Skeletal muscle satellite cell (primary cell): ENCODE measurements around the gene ANGPTL1.
"Not testable (repeated sequence)": the region's sequence is repeated elsewhere in the genome, so short reads cannot be mapped to it uniquely, and the experiment has no call there.

Experiments used
- H3K27me3 ChIP-seq: 2 replicates; pipeline ENCODE4 v1.7.0; 2013; ENCODE audit warnings: low read length; ENCODE audit not compliant: control insufficient read depth, insufficient read depth
- H3K36me3 ChIP-seq: 2 replicates; pipeline ENCODE4 v1.7.0; 2013; ENCODE audit warnings: mild to moderate bottlenecking, control low read depth, low read length; ENCODE audit not compliant: insufficient read depth
- H3K4me1 ChIP-seq: 2 replicates; pipeline ENCODE4 v1.7.0; 2013; ENCODE audit warnings: low read length; ENCODE audit not compliant: control insufficient read depth, insufficient read depth
- H3K4me2 ChIP-seq: 2 replicates; pipeline ENCODE4 v1.7.0; 2013; ENCODE audit warnings: mild to moderate bottlenecking, low read length
- H3K4me3 ChIP-seq: 2 replicates; pipeline ENCODE4 v1.7.0; 2013; ENCODE audit warnings: low read length
- H3K9ac ChIP-seq: 2 replicates; pipeline ENCODE4 v1.7.0; 2013; ENCODE audit warnings: mild to moderate bottlenecking, low read depth, low read length, moderate library complexity
- H3K9me3 ChIP-seq: replicated peaks from 2 replicates; pipeline ENCODE4 v1.7.0; 2013; ENCODE audit warnings: mild to moderate bottlenecking, control low read depth, low read length

The ANGPTL1 gene

DNA sequence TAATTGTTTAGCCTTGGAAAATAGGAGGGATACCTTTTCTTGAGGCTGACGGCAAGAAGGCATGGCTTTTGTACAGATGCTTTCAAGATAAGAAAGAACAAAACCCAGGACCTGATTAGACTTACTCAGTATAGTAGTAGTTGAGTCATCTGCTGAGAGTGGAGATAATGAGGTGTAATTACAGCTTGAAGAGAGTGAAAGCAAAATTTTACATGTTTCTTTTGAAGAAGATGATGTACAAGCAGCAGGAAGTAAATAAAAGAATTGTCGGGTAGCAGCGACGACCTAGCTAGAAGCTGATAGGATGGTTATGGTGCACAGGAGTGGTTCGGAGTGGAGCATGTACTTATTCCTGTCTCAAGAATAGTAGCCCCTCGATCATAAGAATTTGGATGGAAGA lies 6.6 kb downstream of the ANGPTL1 start:
- H3K4me1 ChIP-seq, result peaks cover 7% of the 10 kb centered on the region
- H3K27me3 ChIP-seq, result no peaks in the 10 kb centered on the region
- no peak overlapping the region for H3K4me2 ChIP-seq
- no peak overlapping the region for H3K4me3 ChIP-seq
- no peaks in the 10 kb centered on the region for H3K9me3 ChIP-seq
- no peak overlapping the region for H3K9ac ChIP-seq
- no peaks in the 10 kb centered on the region for H3K36me3 ChIP-seq

GRCh38 chr1:178862864-178863263 lies 8.0 kb downstream of the ANGPTL1 start:
- H3K9ac ChIP-seq, result no peak overlapping the region
- peaks cover 2% of the 10 kb centered on the region for H3K4me1 ChIP-seq
- no peaks in the 10 kb centered on the region for H3K36me3 ChIP-seq
- H3K4me3 ChIP-seq, result no peak overlapping the region
- H3K27me3 ChIP-seq, result no peaks in the 10 kb centered on the region
- H3K4me2 ChIP-seq, result no peak overlapping the region
- no peaks in the 10 kb centered on the region for H3K9me3 ChIP-seq

DNA sequence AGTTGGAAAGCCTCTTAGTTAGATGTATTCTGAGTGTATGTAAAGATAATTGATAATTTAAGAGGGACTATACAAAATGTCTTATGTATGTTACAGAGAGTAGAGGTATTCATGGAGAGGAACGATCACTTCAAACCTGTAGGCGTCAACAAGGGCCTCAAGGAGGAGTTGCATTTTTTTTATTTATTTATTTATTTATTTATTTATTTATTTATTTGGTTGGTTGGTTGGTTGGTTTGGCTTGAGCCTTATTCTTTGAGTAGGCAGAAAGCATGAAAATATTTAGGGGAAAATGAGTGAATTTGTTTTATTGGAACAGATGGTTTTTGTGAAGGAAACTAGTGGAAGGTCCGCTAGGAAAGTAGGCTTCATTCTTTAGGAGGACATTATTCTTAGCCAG lies 8.5 kb downstream of the ANGPTL1 start:
- no peak overlapping the region for H3K4me2 ChIP-seq
- H3K9ac ChIP-seq, result no peak overlapping the region
- no peak overlapping the region for H3K4me3 ChIP-seq
- no peaks in the 10 kb centered on the region for H3K27me3 ChIP-seq
- peaks cover 2% of the 10 kb centered on the region for H3K4me1 ChIP-seq
- H3K36me3 ChIP-seq, result no peaks in the 10 kb centered on the region
- H3K9me3 ChIP-seq, result no peaks in the 10 kb centered on the region

DNA sequence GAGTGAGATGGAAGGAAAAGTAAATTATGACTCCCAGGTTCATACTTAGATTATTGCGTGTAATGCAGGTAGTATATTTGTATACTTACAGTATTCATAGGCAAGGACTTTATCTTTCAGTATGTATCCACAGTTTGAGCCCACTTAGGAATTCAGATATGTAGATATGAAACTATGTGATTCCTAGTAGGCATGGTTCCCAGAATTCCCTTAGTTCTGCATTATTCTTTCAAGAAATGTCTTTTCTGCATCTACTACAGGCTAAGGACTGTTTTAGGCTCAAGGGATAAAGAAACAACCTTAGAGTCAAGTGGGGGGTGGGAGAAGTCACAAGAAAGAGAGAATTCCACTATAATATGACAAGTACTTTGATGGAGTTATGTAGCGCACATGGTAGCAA lies 13.8 kb downstream of the ANGPTL1 start:
- Histone ChIP-seq H3K27me3 (no peaks in the 10 kb centered on the region), H3K4me1 (no peaks in the 10 kb centered on the region), H3K9me3 (no peaks in the 10 kb centered on the region), H3K4me2 (no peak overlapping the region), H3K9ac (no peak overlapping the region), H3K36me3 (no peaks in the 10 kb centered on the region), H3K4me3 (no peak overlapping the region)

DNA sequence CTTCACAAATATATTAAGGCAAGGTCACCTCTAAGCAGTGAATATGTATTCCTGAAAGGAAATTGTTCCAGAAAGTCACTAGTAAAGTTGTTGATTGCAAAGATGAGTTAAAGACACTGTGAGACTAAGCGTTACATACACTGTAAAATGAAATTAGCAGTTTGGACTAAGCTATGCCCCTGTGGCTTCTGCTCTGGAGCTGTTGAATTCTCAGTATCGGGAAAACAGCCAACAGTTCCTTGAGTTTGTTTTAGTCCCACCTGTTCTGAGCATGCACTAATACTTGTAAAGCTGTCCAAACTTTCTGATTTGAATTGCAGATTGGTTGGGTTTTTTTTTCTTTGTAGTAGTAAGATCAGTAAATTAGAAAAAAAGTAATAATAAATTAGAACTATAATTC lies 21.0 kb downstream of the ANGPTL1 start:
- no peaks in the 10 kb centered on the region for H3K27me3 ChIP-seq
- H3K36me3 ChIP-seq, result no peaks in the 10 kb centered on the region
- no peaks in the 10 kb centered on the region for H3K9me3 ChIP-seq
- no peak overlapping the region for H3K9ac ChIP-seq
- peaks cover 10% of the 10 kb centered on the region for H3K4me1 ChIP-seq
- H3K4me3 ChIP-seq, result no peak overlapping the region
- H3K4me2 ChIP-seq, result no peak overlapping the region

GRCh38 chr1:178847919-178848318 lies 23.0 kb downstream of the ANGPTL1 start:
- not testable (repeated sequence) for H3K4me1 ChIP-seq, H3K27me3 ChIP-seq, H3K36me3 ChIP-seq, H3K9ac ChIP-seq, H3K4me3 ChIP-seq, H3K9me3 ChIP-seq, H3K4me2 ChIP-seq

DNA sequence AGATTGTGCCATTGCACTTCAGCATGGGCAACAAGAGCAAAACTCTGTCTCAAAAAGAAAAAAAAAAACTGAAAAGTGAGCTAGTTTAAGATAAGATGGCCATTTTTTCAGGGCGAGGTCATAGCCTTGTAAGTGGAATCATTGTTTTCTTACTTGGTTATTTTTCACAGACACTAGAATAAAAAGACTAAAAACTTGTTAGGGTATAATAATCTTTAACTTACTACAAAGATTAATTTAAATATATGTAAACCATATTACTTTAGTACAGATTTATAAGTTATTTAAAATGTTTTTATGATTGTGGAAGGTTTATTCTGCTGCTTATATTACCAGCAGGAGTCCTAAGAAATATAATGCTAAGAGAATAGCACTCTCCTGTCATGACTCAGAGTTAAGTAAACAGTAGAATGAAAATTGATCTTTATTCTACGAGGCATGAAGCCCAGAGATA lies 23.5 kb downstream of the ANGPTL1 start:
- Histone ChIP-seq H3K4me2 (no peak overlapping the region), H3K9ac (no peak overlapping the region), H3K9me3 (no peaks in the 10 kb centered on the region), H3K27me3 (no peaks in the 10 kb centered on the region), H3K4me1 (peaks cover 10% of the 10 kb centered on the region), H3K4me3 (no peak overlapping the region), H3K36me3 (no peaks in the 10 kb centered on the region)

DNA sequence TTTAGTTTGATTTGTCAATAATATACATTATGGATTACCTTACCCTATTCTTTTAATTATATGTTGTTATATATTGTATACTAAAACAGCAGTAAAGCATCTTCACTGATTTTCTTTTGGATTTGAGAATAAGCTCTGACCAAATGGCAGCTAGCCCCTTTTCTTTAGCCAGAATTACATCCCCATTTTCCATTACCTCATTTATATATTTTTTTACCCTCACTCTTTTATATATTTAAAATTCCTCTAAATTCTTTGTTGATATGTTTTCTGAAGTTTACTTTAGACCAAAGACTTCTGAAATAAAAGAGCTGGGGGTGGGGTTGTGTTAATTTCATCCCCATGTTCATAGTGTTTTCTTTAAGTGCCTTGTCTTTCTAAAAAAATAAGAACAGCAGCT lies 24.6 kb downstream of the ANGPTL1 start:
- no peak overlapping the region for H3K4me3 ChIP-seq
- no peaks in the 10 kb centered on the region for H3K9me3 ChIP-seq
- H3K36me3 ChIP-seq, result no peaks in the 10 kb centered on the region
- H3K4me2 ChIP-seq, result no peak overlapping the region
- no peak overlapping the region for H3K9ac ChIP-seq
- H3K4me1 ChIP-seq, result peaks cover 10% of the 10 kb centered on the region
- H3K27me3 ChIP-seq, result no peaks in the 10 kb centered on the region

- H3K36me3 ChIP-seq, result no peaks in the 10 kb centered on the region
These were observed 26.4 kb downstream of the ANGPTL1 start for GRCh38 chr1:178844436-178844835.

DNA sequence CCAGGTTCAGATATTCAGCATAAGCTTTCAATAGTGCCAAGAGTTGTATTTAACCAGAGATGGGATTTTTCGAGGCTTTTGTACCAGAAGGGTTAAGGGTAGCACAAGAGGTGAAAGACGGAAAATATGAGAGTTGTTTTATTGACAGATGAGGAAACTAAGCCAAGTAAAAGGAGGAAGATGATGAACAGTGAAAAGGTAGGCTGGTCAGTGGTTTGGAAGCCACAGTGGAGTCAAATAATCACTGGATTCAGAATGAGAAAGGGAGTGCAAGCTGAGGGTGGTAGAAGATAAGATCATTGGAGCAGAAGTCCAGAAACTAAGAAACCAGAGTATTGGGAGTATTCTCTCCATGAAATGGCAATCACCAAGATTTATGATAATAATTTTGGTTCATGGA lies 45.7 kb downstream of the ANGPTL1 start:
- no peak overlapping the region for H3K4me2 ChIP-seq
- no peak overlapping the region for H3K4me3 ChIP-seq
- H3K9ac ChIP-seq, result no peak overlapping the region
- no peaks in the 10 kb centered on the region for H3K9me3 ChIP-seq
- no peaks in the 10 kb centered on the region for H3K27me3 ChIP-seq
- no peaks in the 10 kb centered on the region for H3K36me3 ChIP-seq
- no peaks in the 10 kb centered on the region for H3K4me1 ChIP-seq

More at GRCh38 chr1:178844436-178844835, 26.4 kb downstream of the ANGPTL1 start:
- Histone ChIP-seq H3K9me3 (no peaks in the 10 kb centered on the region), H3K27me3 (no peaks in the 10 kb centered on the region), H3K9ac (no peak overlapping the region), H3K4me2 (no peak overlapping the region), H3K4me3 (no peak overlapping the region), H3K4me1 (peaks cover 10% of the 10 kb centered on the region)

DNA sequence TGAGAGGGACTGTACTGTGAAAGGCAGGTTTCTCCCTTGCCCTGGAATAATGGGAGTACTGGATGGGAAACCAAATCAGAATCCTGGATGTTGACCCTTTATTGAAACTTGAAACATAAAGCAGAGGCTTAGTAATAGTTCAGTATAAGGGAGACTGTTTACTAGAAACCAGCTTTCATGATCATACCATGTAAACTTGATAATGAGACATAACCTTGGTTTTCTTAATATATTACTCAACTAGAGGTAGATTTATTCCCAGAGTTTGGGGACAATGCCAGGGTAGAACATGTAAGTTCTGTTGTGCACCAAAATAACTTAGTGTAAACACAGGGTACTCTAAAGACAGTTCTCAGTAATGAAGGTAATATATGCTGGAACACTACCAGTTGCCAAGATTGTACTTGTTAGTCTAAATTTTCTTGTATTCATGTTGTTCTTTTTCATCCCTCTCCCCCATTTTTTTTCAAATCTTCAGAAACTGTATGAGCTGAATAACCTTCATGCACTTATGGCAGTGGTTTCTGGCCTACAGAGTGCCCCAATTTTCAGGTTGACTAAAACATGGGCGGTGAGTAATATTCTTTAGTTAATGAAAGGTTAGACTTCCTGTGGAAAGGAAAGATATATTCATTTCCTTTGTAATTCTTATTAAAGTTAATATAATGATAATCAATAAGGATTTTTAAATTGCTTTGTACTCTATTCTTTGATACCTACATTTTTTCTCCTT lies 49.6 kb downstream of the ANGPTL1 start:
- no peak overlapping the region for H3K4me3 ChIP-seq
- no peaks in the 10 kb centered on the region for H3K9me3 ChIP-seq
- H3K4me2 ChIP-seq, result no peak overlapping the region
- H3K9ac ChIP-seq, result no peak overlapping the region
- H3K4me1 ChIP-seq, result no peaks in the 10 kb centered on the region
- H3K27me3 ChIP-seq, result no peaks in the 10 kb centered on the region
- H3K36me3 ChIP-seq, result no peaks in the 10 kb centered on the region

- Histone ChIP-seq H3K4me3 (no peak overlapping the region), H3K36me3 (no peaks in the 10 kb centered on the region), H3K4me2 (no peak overlapping the region), H3K4me1 (no peaks in the 10 kb centered on the region), H3K27me3 (no peaks in the 10 kb centered on the region), H3K9me3 (no peaks in the 10 kb centered on the region), H3K9ac (no peak overlapping the region)
These were observed 51.8 kb downstream of the ANGPTL1 start for GRCh38 chr1:178819123-178819522.
